Stomach (tissue), 4 donors: Measurements from ENCODE around the gene PDE8B.

Experiments
- POLR2A ChIP-seq, 4 donors: fragments of 450-650 bp; IDR thresholded peaks; one replicate each; pipeline ENCODE4 v1.6.1; 2016; ENCODE audit warnings: antibody characterized with exemption in 4 of 4, control low read depth in 2 of 4, mild to moderate bottlenecking in 1 of 4, moderate library complexity in 1 of 4
- TF ChIP-seq, protein P1 (sequence below), 7 experiments: fragments of 450-650 bp in 4 of 7; fragments of 200-600 bp in 3 of 7; sonication (generic) in 3 of 7; IDR thresholded peaks; one replicate each; pipeline ENCODE4 v1.5.1; 2016 to 2019; ENCODE audit warnings: antibody characterized with exemption in 7 of 7, control low read depth in 2 of 7, mild to moderate bottlenecking in 1 of 7

DNA sequence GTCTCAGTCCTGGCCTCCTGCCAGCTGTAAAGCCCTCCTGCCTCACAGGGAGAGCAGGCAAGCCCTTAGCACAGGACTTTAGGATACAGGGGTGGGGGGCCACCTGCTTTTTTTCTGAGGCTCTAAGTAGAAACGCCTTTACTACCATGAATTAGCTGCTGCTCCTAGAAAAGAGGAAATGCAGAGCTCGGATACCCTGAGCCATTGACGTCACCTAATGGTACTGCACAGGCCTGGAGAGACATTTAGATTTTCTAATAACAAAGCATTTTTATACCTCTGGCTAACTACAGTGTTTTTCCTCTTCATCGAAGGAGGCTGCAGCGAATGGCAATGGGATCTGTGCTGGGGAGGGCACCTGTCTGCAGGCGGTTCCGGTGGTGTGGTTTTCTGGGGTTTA, 144.6 kb downstream of the PDE8B start:
- TF ChIP-seq, protein P1, sequence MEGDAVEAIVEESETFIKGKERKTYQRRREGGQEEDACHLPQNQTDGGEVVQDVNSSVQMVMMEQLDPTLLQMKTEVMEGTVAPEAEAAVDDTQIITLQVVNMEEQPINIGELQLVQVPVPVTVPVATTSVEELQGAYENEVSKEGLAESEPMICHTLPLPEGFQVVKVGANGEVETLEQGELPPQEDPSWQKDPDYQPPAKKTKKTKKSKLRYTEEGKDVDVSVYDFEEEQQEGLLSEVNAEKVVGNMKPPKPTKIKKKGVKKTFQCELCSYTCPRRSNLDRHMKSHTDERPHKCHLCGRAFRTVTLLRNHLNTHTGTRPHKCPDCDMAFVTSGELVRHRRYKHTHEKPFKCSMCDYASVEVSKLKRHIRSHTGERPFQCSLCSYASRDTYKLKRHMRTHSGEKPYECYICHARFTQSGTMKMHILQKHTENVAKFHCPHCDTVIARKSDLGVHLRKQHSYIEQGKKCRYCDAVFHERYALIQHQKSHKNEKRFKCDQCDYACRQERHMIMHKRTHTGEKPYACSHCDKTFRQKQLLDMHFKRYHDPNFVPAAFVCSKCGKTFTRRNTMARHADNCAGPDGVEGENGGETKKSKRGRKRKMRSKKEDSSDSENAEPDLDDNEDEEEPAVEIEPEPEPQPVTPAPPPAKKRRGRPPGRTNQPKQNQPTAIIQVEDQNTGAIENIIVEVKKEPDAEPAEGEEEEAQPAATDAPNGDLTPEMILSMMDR (IDR thresholded peaks at IDR 0.05): no peak
- TF ChIP-seq POLR2A (IDR thresholded peaks at IDR 0.05): no peak
